GM23338 (cell line): ENCODE results near the gene APOLD1. TPM values are rescaled to one million over a fixed set of nuclear protein-coding genes. Genes with fewer than 3 reads are reported as not detected.
"Not testable (repeated sequence)": the region's sequence is repeated elsewhere in the genome, so short reads cannot be mapped to it uniquely, and the experiment has no call there.

Experiments used
- ATAC-seq: fragments of 200-7000 bp; cut with Tn5 transposase; 3 replicates; pipeline ENCODE4 v1.9.1; 2020
- DNase-seq: peaks from one replicate; pipeline ENCODE4 v3.0.0-alpha.2; 2015; ENCODE audit warnings: low spot score
- H2AFZ ChIP-seq: fragments of 200-600 bp; sonication (generic); 2 replicates; pipeline ENCODE4 v1.8.0; 2016; ENCODE audit warnings: antibody characterized with exemption, mild to moderate bottlenecking, moderate library complexity
- H3F3A ChIP-seq: fragments of 200-600 bp; sonication (generic); replicated peaks from 2 replicates; pipeline ENCODE4 v1.8.0; 2017; ENCODE audit warnings: antibody characterized with exemption, mixed run types, low read depth
- H3K27ac ChIP-seq: fragments of 200-600 bp; sonication (generic); 2 replicates; pipeline ENCODE4 v1.6.1; 2016; ENCODE audit warnings: low read depth
- H3K27me3 ChIP-seq: fragments of 200-600 bp; sonication (generic); 2 replicates; pipeline ENCODE4 v1.8.0; 2016; ENCODE audit warnings: mild to moderate bottlenecking, mixed run types, moderate library complexity; ENCODE audit not compliant: insufficient read depth
- H3K36me3 ChIP-seq: fragments of 200-600 bp; sonication (generic); 2 replicates; pipeline ENCODE4 v1.8.0; 2016; ENCODE audit warnings: mild to moderate bottlenecking; ENCODE audit not compliant: insufficient read depth
- H3K4me1 ChIP-seq: fragments of 200-600 bp; sonication (generic); 2 replicates; pipeline ENCODE4 v1.8.0; 2016; ENCODE audit warnings: mild to moderate bottlenecking, moderate library complexity; ENCODE audit not compliant: insufficient read depth
- H3K4me2 ChIP-seq: fragments of 200-600 bp; sonication (generic); 2 replicates; pipeline ENCODE4 v1.7.1; 2017; ENCODE audit warnings: mixed run types
- H3K4me3 ChIP-seq: fragments of 200-600 bp; sonication (generic); 2 replicates; pipeline ENCODE4 v1.6.1; 2016; ENCODE audit warnings: mixed run types
- H3K79me2 ChIP-seq: fragments of 200-600 bp; sonication (generic); replicated peaks from 2 replicates; pipeline ENCODE4 v1.8.0; 2017; ENCODE audit warnings: mild to moderate bottlenecking; ENCODE audit not compliant: insufficient read depth
- H3K9me2 ChIP-seq: fragments of 200-600 bp; sonication (generic); 2 replicates; pipeline ENCODE4 v1.8.0; 2017; ENCODE audit not compliant: insufficient read depth
- H4K20me1 ChIP-seq: fragments of 200-600 bp; sonication (generic); replicated peaks from 2 replicates; pipeline ENCODE4 v1.8.0; 2017; ENCODE audit warnings: mild to moderate bottlenecking; ENCODE audit not compliant: insufficient read depth
- H3K27ac Mint-ChIP-seq: 2 replicates; pipeline ENCODE4 v1.8.0; 2020; ENCODE audit warnings: inconsistent platforms, mild to moderate bottlenecking, moderate library complexity, mixed read lengths
- H3K27me3 Mint-ChIP-seq: 3 replicates; pipeline ENCODE4 v1.8.0; 2022; ENCODE audit warnings: low read depth, mild to moderate bottlenecking, moderate library complexity, mixed read lengths, inconsistent platforms; ENCODE audit not compliant: insufficient read depth, poor library complexity
- H3K36me3 Mint-ChIP-seq: 3 replicates; pipeline ENCODE4 v1.8.0; 2021; ENCODE audit warnings: low read depth, mild to moderate bottlenecking, inconsistent platforms, moderate library complexity, mixed read lengths
- H3K4me1 Mint-ChIP-seq: 3 replicates; pipeline ENCODE4 v1.8.0; 2020; ENCODE audit warnings: mild to moderate bottlenecking, inconsistent platforms, mixed read lengths
- H3K4me3 Mint-ChIP-seq: 3 replicates; pipeline ENCODE4 v1.8.0; 2021; ENCODE audit warnings: moderate library complexity, mild to moderate bottlenecking, inconsistent platforms, mixed read lengths
- H3K9me3 Mint-ChIP-seq: 3 replicates; pipeline ENCODE4 v1.8.0; 2020; ENCODE audit warnings: moderate library complexity, mild to moderate bottlenecking, inconsistent platforms, mixed read lengths
- CREB1 ChIP-seq: fragments of 250-450 bp; sonication (Bioruptor Pico); IDR thresholded peaks from 2 replicates; pipeline ENCODE4 v1.5.0; 2020; ENCODE audit warnings: low read depth, mild to moderate bottlenecking, moderate library complexity
- CTCF ChIP-seq, 2 experiments: fragments of 200-600 bp in 1 of 2; sonication (generic) in 1 of 2; conservative IDR thresholded peaks; 2 replicates each; pipeline versions ENCODE4 v1.5.1 to v1.6.1; 2016 to 2017; ENCODE audit warnings: antibody characterized with exemption in 2 of 2, low read depth in 2 of 2, mild to moderate bottlenecking in 2 of 2, moderate library complexity in 1 of 2
- ETS1 ChIP-seq: IDR thresholded peaks from 2 replicates; pipeline ENCODE4 v1.6.1; 2016; ENCODE audit warnings: antibody characterized with exemption
- EZH2 ChIP-seq: fragments of 200-600 bp; sonication (generic); IDR thresholded peaks from one replicate; pipeline ENCODE4 v1.8.0; 2017; ENCODE audit warnings: antibody characterized with exemption, mild to moderate bottlenecking, low read depth; ENCODE audit not compliant: unreplicated experiment
- POLR2AphosphoS5 ChIP-seq: IDR thresholded peaks from 2 replicates; pipeline ENCODE4 v1.6.1; 2016; ENCODE audit warnings: antibody characterized with exemption, low read depth
- ZNF114 ChIP-seq: fragments of 250-450 bp; sonication (Bioruptor Pico); IDR thresholded peaks from 2 replicates; pipeline ENCODE4 v1.5.0; 2020; ENCODE audit warnings: mild to moderate bottlenecking, moderate library complexity
- ZNF331 ChIP-seq: fragments of 250-450 bp; sonication (Bioruptor Pico); IDR thresholded peaks from 2 replicates; pipeline ENCODE4 v1.5.0; 2020; ENCODE audit warnings: low read depth, mild to moderate bottlenecking, moderate library complexity
- polyA plus RNA-seq: library from polyadenylated mRNA; unstranded; fragments of >200 nt; fragmentation: Nextera tagmentation; extraction: Ambion mirVana; gene quantifications from 2 replicates; pipeline ENCODE4 v1.2.1, GENCODE V29; 2016
- total RNA-seq: library from RNA; depleted of rRNA; stranded (reverse); fragments of >200 nt; shearing (Covaris generic); gene quantifications from 2 replicates; pipeline ENCODE4 v1.2.3, GENCODE V29; 2014

APOLD1 gene
- total and polyA plus RNA-seq, 2 experiments from 2014 or later: 0.94 to 1.8 TPM

DNA sequence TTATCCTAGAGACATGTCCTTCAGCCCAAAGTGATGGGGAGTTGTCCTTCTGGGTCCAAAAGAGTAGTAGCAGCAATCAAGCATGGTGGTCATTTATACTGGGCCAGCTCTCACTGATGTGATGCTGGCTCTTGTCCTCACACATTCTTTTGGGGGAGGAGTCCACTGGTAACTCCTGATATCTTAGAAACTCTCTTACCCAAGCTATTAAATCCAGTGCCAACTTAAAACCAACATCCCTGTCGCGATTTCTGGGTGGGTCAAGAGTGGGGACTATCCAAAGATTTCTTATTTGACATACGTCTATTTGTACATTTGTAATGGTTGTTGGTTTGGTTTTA lies 52.3 kb downstream of the APOLD1 start:
- Histone ChIP-seq H3F3A (no peaks in the 10 kb centered on the region), H3K27ac (no peak overlapping the region), H3K4me1 (0 out of 2 replicates have a peak, but pooled peaks cover 4% of the 10 kb centered on the region), H3K27me3 (no peaks in the 10 kb centered on the region), H4K20me1 (0 out of 2 replicates have a peak, but pooled peaks cover 5% of the 10 kb centered on the region), H3K9me2 (no peaks in the 10 kb centered on the region), H3K36me3 (peaks cover 3% of the 10 kb centered on the region; the same call in 1 of the 2 replicates), H3K79me2 (no peaks in the 10 kb centered on the region), H2AFZ (no peak overlapping the region), H3K4me3 (no peak overlapping the region), H3K4me2 (no peak overlapping the region)
- H3K27me3 Mint-ChIP-seq: peaks cover under 1% of the 10 kb centered on the region
- peaks cover 3% of the 10 kb centered on the region; the same call in 1 of the 3 replicates for H3K9me3 Mint-ChIP-seq
- H3K4me3 Mint-ChIP-seq: no peak overlapping the region
- peaks cover 13% of the 10 kb centered on the region for H3K36me3 Mint-ChIP-seq
- no peak for TF ChIP-seq ZNF331
- no peak for TF ChIP-seq ETS1
- TF ChIP-seq CREB1: no peak
- TF ChIP-seq POLR2AphosphoS5: no peak
- DNase-seq: no peak
- H3K27ac Mint-ChIP-seq: peak overlapping the region; percentile 74; the same call in 1 of the 2 replicates
- H3K4me1 Mint-ChIP-seq: peaks cover 13% of the 10 kb centered on the region
- no peak for ATAC-seq

DNA sequence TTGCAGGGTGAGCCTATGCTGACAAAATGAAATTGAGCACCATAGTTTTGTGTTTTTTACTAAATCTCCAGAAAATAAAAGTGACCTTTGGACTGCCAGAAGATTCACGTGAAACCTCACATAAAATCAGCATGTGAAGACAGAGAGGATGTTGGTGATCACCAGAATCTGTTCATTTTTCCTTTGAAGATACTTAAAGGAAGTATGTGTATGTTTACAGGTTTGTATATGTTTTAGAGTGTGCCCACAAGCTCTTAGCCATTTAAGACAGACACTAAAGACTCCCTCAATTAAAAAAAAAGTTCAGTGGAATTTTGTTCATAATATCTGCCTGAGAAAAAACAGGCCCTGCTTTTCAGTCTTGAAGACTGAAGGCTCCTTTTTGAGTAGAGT lies 53.5 kb downstream of the APOLD1 start:
- no peak for ATAC-seq
- Histone ChIP-seq H3K9me2 (no peaks in the 10 kb centered on the region), H3K79me2 (no peaks in the 10 kb centered on the region), H3K36me3 (no peaks in the 10 kb centered on the region), H3K4me1 (0 out of 2 replicates have a peak, but pooled peaks cover 4% of the 10 kb centered on the region), H2AFZ (no peak overlapping the region), H3K27me3 (no peaks in the 10 kb centered on the region), H3K4me2 (no peak overlapping the region), H3K27ac (no peak overlapping the region), H3F3A (no peaks in the 10 kb centered on the region), H3K4me3 (no peak overlapping the region), H4K20me1 (0 out of 2 replicates have a peak, but pooled peaks cover 5% of the 10 kb centered on the region)
- no peak overlapping the region for H3K27ac Mint-ChIP-seq
- peaks cover 3% of the 10 kb centered on the region; the same call in 1 of the 3 replicates for H3K9me3 Mint-ChIP-seq
- H3K4me1 Mint-ChIP-seq: peaks cover 13% of the 10 kb centered on the region
- DNase-seq: no peak
- H3K36me3 Mint-ChIP-seq: 0 out of 3 replicates have a peak, but pooled peaks cover 8% of the 10 kb centered on the region
- no peak overlapping the region for H3K4me3 Mint-ChIP-seq
- no peak for TF ChIP-seq CTCF (conservative IDR thresholded peaks at IDR 0.05; ENCODE audit: low read depth in 2 of 2)
- TF ChIP-seq ZNF114: no peak
- TF ChIP-seq EZH2: no peak
- TF ChIP-seq ETS1: no peak
- peaks cover 2% of the 10 kb centered on the region for H3K27me3 Mint-ChIP-seq

DNA sequence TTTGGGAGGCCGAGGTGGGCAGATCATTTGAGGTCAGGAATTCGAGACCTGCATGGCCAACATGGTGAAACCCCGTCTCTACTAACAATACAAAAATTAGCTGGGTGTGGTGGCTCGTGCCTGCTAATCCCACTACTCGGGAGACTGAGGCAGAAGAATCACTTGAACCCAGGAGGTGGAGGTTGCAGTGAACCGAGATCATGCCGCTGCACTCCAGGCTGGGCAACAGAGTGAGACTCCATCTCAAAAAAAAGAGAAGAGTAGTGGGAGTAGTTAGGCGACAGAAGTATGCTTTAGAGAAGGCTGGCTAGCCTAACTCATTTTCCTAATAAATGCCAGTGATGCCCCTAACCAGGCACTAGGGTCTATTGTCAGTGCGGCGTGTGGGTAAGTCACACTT lies 54.0 kb downstream of the APOLD1 start:
- H3K4me1 ChIP-seq, H3K9me2 ChIP-seq, ATAC-seq, H3K27me3 Mint-ChIP-seq, H3K27me3 ChIP-seq, H3K4me2 ChIP-seq, H3K27ac Mint-ChIP-seq, H3K36me3 Mint-ChIP-seq, H3K79me2 ChIP-seq, H2AFZ ChIP-seq, H4K20me1 ChIP-seq, H3K36me3 ChIP-seq, H3K27ac ChIP-seq, H3F3A ChIP-seq, H3K9me3 Mint-ChIP-seq, H3K4me3 ChIP-seq, DNase-seq, H3K4me3 Mint-ChIP-seq: not testable (repeated sequence)
- H3K4me1 Mint-ChIP-seq: peaks cover 13% of the 10 kb centered on the region
